ENCODE measurements around the gene SMARCC1.

The SMARCC1 gene

DNA sequence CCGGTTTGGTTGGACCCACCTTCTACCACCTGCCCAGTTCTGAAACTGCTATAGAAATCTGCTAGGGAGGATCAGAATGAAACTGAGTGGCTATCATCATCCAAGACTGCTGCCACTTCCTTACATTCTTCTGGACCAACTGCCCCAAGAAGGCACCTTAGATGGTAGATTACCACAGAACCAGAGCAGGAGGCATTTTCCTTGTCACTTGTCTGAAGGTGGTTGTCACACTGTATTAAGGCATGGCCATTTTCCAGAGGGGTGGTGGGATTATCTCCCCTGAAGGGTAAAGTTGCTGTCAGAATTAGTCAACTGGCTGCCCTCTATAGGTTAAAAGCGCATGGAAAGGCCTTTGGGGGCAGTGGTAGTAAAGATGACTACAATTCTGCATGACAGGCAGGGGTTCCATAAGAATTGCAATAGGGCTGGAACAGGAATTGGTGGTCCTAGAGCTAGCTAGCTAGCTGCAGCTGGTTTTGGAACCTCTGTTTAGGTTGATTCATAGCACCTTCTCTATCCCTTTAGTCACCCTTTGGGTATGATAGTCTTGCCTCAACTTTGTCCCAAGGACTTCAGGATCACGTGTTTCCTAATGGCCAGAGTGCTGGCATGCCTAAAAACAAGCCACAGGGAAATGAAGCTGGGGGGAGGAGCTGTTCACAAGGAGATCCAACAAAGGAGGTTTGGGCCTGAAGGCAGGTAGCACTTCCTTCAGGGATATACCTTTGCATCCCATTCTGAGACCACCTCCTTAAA is 198.2 kb downstream of the SMARCC1 start:
- no peak for DNase-seq

DNA sequence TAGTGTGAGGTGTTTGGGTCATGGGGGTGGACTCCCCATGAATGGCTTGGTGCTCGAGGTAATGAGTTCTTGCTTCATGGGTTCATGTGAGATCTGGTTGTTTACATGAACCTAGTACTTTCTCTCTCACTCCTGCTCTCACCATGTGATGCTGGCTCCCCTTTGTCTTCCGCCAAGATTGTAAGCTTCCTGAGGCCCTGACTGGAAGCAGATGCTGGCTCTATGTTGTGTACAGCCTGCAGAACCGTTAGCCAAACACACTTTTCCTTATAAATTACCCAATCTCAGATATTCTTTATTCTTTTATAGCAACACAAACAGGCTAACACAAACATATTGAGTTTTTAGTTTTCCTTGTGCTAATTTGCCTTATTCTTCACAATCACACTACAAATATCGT is 199.9 kb downstream of the SMARCC1 start:
- no peak for DNase-seq

DNA sequence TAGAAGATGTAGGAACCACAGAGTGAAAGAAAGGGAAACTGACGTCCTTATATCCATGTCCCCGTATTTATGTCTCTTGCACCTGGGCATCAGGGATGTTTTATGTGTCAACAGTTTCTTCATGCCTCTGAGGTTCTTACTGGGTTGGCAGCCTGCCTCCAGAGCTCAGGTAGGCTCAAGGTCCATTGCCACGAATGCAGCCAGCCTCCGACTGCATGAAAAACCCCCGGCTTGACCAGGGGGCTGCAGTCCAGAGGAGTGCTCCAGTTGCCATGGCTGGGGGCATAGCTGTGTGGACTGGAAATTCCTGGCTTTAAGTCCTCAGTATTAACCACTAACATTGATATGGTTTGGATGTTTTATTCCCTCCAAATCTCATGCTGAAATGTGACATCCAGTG is 200.3 kb downstream of the SMARCC1 start:
- no peak for DNase-seq

DNA sequence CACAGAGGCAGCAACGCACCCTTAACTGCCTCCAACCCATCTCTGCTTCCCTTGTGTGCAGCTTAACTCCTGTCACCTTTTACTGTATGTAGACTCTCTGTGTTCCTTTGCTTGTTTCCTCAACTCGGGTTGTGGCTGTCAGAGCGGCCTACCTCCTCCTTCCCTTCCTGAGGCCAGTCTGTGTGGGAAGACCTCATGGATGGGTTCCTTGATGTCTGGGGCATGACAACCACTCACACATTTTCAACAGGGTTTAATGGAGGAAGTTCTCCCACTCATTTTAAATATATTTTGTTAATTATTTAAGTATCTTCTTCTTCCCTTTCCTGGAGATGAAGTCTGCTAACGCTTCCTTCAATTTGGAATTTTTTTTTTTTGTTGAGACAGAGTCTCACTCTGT is 201.2 kb downstream of the SMARCC1 start:
- no peak for DNase-seq

DNA sequence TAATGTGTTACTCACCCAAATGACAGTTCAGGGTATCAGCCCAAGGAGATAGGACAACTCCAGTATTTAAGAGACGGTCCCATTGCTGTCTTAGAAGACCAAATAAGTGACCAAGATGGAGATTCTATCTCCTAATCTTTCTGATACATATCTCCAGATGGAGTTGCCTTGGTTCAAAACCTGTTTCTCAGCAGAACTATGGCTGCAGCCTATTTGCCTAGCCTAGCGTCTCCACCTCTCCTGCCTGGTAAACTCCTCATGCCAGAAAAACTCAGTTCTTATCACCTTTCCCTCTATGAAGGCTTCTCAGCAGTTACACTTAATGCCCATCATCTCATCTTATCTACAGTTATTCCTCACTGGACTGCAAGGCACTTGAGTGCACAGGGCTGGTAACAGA is 201.8 kb downstream of the SMARCC1 start:
- no peak for DNase-seq

DNA sequence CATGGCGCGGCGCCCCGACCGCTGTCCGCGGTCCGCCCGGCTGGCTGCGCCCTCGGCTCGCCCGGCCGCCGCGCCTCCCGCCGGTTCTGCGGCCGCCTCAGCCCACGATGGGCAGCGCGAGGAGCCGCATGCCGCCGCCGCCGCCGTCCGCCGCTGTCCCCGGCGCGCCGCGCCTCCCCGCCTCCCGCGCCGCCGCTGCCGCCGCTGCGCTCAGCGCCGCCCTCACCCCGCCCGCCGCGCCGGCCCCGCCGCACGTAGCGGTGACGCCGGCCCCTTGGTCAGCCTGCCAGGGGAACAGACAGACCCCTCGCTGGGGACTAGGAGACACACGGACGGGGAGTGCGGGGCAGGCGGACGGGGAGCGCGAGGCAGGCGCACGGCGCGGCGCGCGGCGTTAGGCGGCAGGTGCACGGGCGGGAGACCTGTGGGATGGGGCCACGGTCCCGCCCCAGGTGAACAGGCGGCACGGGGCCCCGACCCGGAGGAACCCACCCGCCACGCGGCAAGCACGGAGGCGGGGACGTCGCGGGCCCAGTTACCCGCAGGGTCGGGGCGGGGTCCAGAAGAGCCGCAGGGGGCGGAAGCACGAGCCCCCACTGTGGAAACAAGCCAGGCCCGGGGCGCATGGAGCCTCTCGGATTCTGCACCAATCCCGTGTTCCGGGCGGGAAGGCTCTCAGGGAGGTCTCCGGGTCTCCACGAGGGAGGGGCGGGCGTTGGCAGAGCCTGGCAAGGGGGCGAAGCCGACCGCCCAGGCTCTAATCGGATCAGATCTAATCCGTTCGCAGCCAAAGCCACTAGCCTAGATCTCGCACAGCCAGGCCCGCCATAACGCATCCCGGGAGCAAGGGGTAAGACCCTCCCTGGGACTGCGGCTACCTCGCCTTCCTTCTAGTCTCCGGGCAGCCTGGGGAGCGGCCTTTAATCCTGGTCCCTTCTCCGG is 202.7 kb downstream of the SMARCC1 start, which contains the start of gene CSPG5:
Gene CSPG5 (minus strand): TSS at position 175 of the 942 bp plus-strand sequence. CDS start 172 bp downstream, at position 3.
- no peak for DNase-seq

DNA sequence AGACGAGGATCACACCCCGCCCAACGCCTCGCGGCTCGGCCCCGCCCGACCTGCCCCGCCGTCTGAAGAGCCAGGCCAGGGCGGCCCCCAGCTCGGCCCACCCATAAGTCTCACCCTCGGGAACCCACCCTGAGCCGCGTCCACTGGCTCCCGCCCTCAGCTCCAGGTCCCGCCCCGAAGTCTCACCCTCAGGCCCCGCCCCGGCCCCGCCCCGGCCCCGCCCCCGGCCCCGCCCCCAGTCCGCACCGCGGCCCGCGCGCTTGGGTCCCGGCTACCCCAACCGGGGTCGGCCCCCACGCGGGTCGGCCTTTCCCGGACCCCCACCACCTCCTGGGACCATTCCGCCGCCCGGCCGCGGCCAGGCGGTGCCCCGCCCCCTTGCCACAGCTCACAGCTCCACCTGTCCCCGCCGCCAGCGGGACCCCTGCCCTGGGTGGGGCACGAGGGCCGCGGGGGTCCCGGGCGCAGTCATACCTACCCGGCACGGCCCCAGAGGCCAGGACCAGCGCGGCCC is 203.5 kb downstream of the SMARCC1 start:
- peak in 1 of 2 experiments; percentile 31 for DNase-seq

DNA sequence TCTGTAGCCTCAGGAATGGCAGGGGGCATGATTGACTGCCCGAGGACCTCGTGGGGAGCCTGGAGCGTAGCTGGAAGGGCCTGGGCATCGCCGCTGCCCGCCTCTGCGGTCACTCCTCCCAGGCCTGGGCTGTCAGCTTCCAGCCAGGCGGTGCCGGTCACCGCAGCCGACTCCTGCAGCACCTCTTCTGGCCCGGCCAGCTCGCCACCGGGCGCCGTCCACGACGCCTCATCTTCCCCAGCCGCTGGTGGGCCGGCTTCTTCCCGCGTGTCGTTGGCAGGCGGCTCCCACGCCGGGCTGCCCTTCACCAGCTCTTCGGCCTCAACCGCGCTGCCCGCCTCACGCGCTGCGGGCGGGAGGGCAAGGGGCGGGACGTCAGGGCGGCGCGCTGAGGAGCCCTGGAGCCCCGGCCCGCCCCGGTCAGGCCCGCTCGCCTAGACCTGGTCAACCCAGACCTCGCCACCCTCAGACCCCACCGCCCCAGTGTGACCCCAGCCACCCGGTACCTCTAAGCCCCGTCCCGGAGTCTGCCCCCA is 204.0 kb downstream of the SMARCC1 start:
- no peak for DNase-seq

DNA sequence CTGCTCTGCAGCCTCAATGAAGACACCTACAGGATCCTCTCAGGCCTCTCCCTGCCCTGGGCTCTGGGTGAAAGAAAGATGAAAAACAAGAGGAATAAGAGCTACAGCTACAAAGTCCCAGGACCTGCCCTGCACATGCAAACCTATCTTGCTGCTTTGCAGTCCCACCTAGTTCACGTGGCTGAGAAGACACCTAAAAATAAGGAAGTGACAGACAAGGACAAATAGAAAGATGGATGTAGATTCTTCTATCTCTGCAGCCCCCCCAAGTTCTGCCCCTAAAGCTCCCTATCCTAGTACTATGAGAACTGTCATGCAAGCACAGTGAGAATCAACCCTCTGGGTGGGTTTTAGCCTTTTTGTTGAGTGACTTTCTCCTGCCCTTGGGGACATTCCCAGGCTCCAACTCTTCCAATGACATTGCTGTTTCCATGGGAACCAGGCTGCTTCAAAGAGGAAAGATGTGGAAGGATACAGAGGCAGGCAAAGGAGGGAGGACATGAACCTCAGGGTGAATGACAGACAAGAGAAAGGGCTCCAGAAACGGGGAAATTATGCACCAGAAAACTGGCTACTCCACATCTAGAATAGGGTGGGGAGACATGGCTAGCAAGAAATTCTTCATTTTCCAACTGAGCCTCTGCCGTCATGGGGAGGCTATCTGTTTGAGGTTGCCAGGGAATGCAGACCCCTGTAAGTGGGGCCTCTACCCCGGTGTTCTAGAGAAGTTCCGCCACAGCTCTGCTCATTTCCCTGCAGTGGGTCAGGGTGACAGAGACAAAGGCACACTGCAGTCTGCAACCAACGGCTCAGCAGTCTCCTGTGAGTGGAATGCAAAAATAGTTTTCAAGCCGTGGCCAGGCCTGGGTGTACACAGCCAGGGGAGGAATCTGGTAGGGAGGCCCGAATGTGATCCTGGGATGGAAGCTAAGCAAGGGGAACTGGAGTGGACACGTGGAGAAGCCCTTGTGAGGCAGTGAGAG is 208.2 kb downstream of the SMARCC1 start:
- no peak for DNase-seq

DNA sequence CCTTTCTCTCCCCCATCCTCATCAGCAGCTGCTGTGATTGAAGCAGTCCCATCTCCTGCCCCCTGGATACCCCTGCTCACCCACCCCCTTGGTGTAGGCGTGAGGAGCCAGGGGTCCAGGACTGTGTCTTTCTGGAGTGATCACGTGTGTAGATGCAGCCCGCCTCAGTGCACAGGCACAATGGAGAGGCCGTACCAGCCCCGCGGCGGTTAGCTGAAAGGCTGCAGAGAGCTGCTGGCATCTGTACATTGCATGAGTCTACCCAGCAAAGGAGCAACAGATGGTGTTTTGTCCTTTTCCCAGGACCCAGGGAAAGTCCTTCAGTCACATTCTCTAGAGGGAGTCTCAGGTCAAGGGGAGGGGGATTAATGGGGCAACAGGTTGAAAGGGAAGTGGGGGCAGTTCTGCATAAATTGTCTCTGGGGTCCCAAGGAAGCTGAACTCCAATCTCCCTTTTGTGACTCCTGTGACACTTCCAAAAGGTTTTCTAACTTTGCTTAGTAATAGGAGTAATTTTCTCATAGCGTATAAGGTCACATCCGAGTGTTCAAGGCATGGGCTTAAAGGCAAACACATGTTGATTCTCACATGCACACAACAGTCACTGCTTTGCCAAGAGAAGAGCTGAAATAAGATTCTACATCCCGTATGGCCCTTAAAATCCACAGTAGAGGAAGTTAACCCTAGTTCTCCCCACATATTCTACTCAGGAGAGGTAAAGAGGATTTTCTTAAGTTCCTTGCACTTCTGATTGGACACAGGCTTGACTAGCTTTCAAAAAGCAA is 210.1 kb downstream of the SMARCC1 start:
- no peak for DNase-seq

DNA sequence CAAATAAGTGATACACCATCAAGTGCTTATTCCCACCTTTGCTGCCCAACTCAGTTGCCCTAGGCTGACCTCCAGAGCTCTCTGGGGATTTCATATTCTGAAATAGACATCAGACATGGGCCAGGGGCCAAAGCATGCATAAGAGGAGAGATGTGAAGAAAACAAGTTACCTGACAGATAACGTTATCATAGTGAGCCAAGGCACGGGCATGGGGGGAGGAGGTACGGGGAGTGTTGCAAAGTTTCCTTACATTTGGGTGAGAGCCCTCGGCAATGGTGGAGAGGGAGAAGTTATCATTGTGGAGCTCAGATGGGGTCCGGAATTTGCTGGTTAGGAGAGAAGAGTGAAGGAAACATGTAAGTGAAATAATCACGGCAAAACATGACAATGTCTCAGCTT is 212.8 kb downstream of the SMARCC1 start:
- DNase-seq = no peak

DNA sequence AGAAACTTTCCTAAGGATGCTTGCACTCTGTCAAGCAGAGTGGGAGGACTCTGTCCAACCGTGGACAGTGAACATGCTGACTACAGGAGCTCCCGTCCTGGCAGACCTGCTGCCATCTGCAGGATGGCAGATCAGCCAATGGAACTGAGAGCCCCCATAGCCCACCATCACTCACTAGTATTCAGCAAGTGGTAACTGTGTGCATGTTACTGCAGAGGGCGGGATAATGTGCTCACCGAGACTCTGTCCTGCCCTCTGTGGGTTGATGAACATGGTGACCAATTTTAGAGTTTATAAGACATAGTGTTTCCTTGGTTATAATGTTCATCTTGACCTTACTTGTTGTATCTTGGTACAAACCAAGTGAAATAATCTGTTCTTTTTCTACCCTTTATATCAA is 214.5 kb downstream of the SMARCC1 start:
- no peak for DNase-seq

DNA sequence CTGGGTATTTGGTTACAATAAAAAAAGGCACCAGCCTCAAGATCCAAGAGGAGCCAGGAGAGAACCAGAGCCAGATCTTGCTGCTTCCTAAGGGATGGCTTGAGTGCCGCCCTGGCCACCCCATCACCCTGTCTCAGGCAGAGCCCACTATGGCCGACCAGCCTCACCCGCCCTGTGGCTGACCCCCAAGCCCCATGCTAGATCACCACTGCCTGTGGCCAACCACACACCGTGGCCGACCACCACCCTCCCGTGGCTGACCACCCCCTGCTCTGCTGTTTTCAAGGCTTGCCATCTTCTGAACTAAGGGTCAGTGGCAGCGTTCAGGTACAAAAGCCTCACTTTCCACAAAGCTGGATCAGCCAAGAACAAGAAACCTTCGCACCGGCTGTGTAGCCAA is 215.0 kb downstream of the SMARCC1 start:
- DNase-seq = no peak

DNA sequence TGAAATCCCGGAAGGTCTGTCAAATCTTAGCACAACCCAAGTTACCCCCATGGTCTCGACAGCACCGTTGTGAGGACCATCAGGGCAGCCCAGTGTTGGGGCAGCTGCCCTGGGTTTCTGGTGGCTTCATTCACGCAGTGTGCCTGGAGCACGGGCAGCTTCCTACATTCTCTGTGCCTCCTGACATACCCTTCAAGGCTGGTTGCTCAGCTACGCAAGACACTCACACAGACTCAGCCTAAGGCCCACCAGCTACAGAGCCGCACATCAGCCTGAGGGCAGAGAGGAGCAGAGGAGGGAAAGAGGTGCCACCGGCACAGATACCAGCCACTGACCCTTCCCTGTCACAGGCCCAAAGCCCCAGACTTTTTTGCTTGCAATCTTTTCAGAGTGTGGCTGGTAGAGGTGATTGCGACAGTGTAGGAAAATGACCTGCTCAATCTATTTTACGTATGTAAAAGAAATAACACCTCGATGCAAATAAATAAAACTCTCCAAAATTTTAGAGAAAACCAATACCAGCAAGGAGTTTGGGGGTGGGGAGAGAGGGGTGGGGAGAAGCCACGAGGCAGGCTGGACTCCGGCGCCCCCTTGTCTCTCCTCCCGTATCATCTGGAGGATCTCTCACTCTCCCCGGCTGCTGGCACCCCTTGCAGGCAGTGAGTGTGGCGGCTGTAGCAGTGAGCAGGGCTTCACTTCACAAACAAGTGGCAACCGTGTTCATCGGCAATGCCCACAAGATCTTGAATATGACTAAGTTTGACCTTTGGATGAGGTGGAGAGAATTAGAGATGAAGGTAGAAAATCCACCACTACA is 215.8 kb downstream of the SMARCC1 start:
- no peak for DNase-seq

DNA sequence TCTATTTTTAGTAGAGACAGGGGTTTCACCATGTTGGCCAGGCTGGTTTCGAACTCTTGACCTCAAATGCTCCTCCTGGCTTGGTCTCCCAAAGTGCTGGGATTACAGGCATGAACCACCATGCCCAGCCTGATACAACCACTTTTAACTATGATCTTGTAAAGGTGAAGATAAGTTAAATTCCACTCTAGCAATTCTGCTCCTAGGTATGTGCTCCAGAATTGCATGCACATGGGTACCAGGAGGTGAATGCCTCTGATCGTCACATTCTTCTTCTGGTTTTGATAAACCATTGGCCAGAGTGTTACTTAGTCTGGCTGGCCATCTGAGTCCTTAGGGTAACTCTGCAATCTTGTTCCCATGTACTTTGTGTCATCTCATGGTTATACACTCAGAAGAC is 225.3 kb downstream of the SMARCC1 start:
- no peak for DNase-seq

DNA sequence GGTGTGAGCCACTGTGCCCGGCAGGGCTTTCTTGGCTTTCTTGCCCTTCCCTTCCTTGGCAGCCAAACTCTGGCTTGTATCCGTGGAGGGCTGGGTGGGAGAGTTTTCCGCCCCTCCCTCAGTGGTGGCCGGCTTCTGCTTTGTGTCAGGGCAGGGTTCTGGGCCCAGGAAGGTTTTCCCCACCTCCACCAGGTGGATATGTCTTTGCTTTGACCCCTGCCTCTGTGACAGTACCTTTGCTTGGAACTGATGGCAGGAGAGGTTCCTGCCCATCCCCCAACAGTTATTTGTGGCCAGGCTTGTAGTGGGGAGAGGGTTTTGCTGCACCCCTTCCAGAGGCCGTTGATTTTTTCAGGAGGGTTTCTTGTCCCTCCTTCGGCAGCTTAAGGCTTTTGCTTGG is 227.4 kb downstream of the SMARCC1 start:
- DNase-seq = no peak

DNA sequence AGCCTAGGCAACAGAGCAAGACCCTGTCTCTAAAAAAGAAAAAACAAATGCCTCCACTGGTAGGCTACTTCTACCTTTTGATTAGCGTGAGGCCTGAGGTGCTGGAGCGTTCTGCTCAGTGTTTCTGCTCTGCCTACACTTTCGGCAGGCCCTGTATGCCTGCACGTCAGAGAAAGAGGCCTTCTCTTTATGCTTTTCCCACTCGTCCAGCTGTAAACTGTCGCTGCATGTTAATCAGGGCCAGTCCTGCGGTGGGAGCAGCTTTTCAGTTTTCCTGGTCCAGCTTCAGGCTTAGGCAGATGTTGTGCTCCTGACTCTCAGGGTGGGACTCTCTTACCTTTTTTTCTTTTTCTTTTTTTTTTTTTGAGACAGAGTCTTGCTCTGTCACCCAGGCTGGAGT is 228.3 kb downstream of the SMARCC1 start:
- no peak for DNase-seq

DNA sequence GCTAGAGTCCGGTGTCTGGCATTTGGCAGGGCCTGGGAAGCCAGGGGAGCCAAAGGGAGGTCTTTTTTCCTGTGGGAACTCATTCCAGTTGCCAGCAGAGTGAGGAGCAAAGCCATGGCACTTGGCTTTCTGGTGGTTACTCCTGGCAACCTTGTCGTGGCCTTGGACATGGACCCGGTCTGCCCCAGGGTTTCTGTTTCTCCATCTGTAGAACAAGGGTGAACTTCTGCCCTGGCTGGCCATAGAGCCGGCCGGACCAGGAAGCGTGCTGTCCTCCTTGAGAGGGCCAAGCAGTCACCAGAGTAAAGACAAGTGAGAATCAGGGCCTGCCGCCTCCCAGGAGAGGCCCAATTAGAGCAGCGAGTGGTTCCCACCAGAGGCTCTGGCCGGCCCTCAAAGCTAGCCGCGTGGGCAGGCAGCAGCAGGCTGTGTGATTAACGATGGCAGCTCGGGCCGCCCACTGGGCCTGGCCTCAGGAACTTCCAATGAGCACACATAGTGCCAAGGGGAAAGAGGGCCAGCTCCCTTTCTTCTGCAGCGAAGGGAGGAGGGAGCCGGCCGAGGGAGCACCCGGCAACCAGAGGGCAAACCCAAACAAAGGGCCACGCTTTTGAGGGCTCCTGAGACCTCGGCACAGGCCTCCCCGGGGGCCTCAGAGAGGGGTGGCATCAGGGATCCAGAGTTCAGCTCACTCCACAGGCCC is 239.1 kb downstream of the SMARCC1 start:
- no peak for DNase-seq

DNA sequence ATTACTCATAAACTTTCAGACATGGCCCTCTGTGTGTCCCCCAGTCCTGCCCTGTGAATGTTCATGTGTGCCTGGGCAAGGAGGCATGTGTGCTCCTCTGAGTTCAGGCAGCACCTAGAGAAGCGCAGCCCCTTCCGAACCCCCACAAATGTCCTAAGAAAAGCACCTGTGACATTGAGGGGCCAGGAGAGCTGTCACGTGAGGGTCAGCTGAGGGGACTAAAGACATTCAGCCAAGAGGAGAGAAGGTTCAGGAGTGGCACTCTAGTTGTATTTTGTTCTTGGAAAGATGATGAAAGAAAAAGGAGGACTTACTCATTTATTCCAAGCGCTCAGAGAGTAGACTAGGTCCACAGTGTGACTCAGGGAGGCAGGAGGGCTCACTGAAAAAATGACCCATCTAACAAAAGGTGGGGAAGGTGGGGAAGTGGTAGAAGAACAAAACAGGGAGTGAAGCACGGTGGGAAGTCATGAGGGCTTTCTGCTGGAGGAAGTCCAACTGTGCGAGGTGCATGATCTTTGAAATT is 240.0 kb downstream of the SMARCC1 start:
- no peak for DNase-seq

DNA sequence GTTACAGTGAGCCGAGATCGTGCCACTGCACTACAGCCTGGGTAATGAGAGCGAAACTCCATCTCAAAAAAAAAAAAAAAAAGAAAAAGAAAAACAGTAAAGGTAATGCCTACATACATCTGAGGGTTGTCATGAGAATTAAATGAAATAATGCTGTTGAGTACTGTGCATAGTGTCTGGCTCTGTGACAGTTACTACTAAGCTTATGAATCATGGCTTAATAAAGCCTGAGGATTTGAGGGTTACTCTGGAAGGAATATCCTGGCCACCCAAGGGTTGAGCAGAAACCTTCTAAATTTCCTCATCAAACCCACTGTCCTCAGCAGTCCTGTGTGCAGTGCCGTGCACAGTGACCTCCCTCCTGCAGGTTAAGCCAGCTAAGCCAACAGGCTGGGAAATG is 241.4 kb downstream of the SMARCC1 start:
- DNase-seq = no peak
